T follicular helper cell (primary cell): Measurements from ENCODE around the gene KCNJ11.
"Not testable (repeated sequence)": the region's sequence is repeated elsewhere in the genome, so short reads cannot be mapped to it uniquely, and the experiment has no call there.

Experiments used
- DNase-seq: peaks from one replicate; pipeline ENCODE4 v3.0.0-alpha.2; 2020; ENCODE audit warnings: low read depth
- total RNA-seq, 2 experiments: gene quantifications; one replicate each; lab custom pipeline; 2026; lab: John Stamatoyannopoulos, UW

The KCNJ11 gene
- total RNA-seq, result 1.1 to 1.2 reads per million in 2 experiments

GRCh38 chr11:17388609-17389210, at the start of gene KCNJ11:
TSS of gene KCNJ11 (minus strand) at chr11:17388659. CDS start at chr11:17388091, 568 bp downstream.
- peak; percentile 9 for DNase-seq

DNA sequence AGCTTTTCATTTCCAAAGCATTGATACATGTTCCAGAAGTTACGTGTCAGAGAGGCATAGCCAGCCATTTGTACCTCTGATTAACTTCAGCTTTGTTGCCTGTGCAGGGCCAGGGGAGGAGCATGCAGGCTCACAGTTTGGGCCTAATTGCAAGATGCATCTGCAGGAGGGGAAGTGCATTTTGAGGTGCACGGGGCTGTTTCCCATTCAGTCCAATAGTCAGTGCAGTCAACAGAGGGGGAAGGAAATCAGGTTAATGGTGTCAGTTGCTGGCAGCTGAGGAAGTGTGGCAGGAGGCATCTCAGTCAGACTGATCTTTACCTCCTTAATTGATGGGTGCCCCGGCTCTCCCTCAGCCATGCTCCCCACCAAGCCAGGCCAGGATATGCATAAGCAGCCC, 48.9 kb upstream of the KCNJ11 start:
- no peak for DNase-seq

DNA sequence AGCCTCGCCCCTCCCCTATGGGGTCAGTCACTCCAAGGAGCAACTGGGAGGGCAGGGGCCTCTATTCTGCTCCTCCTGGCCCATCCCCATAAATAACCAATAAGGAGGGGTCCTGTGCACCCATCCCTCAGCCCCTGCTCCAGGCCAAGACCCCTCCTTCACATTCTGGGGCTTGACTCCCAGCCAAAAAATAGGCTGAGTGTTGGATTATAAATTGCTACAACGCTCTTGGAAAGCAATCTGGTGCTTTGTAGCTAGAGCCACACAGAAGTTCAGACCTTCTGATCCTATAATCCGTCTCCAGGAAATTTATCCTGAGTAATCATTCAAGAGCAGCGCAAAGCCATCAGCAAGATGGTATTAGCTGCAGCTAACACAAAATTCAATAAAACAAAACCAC, 45.6 kb upstream of the KCNJ11 start:
- DNase-seq, result no peak

DNA sequence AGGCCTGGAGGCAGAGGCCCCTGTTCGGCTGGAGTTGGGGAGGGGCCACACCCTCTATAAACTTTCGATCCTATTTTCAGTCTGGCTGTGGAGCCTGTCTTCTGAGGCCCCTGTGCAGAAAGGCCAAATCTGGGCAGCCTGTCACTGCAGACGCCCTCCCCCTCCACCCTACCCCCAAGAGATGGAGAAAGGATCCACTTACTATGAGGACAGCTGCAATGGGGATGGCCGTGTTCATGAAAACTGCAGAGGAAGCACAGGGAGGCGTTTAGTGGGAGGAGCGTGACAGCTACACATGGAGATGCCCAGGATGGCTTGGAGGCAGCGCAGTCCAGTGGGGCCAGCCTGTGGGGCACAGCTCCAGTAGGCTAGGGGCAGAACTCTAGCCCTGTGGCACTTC, 43.5 kb upstream of the KCNJ11 start:
- no peak for DNase-seq

- no peak for DNase-seq
Measured at GRCh38 chr11:17431139-17431538, 42.7 kb upstream of the KCNJ11 start.

DNA sequence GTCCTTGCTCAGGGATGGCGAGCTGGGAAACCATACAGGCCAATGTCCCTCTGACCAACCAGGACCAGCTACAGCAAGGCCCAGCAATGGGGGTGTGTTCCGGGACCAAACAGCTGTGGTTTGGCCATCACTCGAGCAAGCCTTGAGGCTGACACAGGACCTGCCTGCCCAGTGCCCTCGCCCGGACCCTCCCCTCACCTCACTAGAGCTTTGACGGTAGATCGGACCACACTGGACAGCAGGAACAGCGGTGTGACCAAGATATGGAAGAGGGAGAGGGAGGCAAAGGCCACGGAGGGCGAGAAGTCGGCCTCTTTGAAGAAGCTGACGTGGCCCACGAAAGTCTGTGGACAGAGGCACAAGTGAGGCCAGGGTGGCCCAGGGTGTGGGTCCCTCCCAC, 42.2 kb upstream of the KCNJ11 start:
- no peak for DNase-seq

DNA sequence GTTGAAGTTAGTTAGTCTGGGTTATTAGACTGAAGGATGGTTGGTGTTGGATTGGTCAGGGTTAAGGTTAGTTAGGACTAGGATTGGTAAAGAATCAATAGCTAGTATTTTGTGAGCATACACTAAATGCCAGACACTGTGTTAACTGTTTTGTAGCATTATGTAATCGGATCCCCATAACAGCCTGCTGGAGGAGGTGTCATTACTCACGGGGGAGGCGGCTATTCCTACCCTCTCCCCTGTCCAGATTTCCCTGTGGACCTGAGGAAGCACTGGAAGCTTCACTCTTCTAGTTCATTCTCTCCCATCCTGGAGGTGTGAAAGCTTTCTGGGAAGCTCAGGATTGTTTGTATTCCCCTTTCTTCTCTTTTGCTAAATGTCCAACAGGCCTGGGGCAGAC, 40.5 kb upstream of the KCNJ11 start:
- DNase-seq, result no peak

- no peak for DNase-seq
Measured at GRCh38 chr11:17428261-17428660, 39.8 kb upstream of the KCNJ11 start.

GRCh38 chr11:17426233-17426632, 37.8 kb upstream of the KCNJ11 start:
- DNase-seq, result not testable (repeated sequence)

DNA sequence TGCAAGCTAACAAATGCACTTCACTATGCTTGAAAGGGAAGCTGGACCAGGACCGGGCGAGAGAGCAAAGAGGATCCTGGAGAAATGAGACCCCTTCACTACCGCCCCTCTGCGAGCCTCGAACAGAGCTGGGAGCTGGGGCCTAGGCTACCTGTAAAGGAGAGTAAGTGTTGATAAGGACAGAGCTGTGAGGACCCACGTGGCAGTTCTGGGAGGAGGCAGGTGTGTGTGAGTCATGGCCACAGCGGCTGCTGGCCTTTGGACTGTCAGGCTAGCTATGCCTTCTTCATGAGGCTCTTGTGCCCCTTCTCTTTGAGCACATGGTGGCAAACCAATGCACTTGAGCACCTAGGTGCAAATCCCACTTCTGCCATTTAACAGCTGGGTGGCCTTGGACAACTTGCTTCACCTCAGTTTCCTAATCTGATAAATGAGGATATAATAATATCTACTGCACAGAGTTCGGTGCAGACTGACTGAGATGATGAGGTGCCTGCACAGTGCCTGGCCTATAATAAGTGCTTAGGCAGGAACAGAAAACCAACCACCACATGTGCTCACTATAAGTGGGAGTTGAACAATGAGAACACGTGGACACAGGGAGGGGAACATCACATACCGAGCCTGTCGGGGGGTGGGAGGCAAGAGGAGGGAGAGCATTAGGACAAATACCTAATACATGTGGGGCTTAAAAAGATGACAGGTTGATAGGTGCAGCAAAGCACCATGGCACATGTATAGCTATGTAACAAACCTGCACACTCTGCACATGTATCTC, 35.3 kb upstream of the KCNJ11 start:
- no peak for DNase-seq

- DNase-seq, result no peak
Measured at GRCh38 chr11:17421781-17422180, 33.3 kb upstream of the KCNJ11 start.

DNA sequence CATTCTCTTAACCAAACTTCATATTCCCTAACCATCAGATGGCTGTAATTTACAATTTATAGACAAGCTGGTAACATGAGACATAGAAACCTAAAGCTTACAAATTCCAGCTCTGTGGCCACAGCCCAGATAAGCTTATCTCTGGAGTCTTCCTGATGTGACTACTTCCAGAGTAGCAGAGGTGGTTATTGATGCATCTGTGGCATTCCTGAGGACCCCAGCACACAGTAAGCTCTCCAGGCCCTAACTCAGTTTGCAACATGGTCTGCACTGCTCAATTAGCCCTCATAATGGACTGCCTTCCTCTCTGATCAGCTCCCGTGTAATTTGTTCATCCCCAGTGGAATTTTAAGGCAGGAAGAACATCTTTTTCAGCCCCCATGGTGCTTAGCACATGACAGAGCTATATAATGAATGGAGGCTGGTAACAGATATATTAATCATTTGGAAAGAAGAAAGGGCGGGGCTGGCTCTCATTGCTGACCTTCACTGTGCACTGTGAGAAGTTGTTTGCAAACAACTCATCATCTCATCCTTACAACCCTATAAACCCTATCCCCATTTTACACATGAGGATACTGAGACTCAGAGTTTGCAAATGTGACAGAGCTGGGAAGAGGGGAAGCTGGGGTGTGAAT, 30.1 kb upstream of the KCNJ11 start:
- DNase-seq, result no peak

GRCh38 chr11:17416492-17416891, 28.0 kb upstream of the KCNJ11 start:
- no peak for DNase-seq

- no peak for DNase-seq
Measured at GRCh38 chr11:17415523-17416104, 27.2 kb upstream of the KCNJ11 start.

DNA sequence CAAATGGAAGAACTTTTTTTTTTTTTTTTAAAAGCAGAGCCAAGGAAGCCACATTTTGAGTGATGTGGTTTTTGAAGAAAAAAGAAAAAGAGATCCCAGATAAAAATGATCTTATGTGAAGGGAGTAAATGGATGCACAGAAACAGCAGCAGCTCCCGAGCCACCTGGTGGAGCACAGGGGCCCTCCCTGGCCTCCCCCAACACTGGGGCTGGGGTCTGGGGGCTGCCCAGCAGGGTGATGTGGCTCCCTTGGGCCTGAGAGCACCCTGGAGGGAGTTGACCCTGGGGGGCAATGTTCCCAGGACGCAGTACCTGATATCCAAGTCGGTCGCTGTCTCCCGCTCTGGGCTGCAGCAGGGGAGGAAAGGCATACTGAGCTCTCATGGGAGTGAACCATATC, 26.5 kb upstream of the KCNJ11 start:
- no peak for DNase-seq

DNA sequence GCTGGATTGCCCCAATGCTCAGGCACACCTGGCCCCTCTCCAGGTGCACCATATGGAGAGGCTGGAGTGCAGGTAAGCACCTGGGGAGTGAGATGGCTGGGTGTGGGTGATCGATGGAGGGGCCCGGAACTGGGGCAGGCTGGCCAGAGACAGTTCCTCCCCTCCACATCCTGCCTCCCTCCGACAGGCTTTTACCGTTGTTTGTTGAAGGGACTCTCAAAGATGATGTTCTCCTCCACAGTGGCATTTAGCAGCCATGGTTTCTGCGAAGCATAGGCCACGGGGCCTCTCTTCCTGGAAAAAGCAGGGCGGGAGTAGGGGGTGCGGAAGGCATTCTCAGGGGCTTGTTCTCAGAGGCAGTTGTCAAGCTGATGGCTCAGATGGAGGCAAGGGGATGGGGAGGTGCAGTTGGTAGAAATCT, 25.9 kb upstream of the KCNJ11 start:
- DNase-seq, result no peak

- no peak for DNase-seq
Measured at GRCh38 chr11:17413414-17414316, 25.2 kb upstream of the KCNJ11 start.

- DNase-seq, result no peak
Measured at GRCh38 chr11:17412488-17413180, 24.2 kb upstream of the KCNJ11 start.

GRCh38 chr11:17411418-17411817, 23.0 kb upstream of the KCNJ11 start:
- no peak for DNase-seq

- DNase-seq, result no peak
Measured at GRCh38 chr11:17410606-17411379, 22.3 kb upstream of the KCNJ11 start.
